ENCODE measurements around the gene PRR11.

DNA sequence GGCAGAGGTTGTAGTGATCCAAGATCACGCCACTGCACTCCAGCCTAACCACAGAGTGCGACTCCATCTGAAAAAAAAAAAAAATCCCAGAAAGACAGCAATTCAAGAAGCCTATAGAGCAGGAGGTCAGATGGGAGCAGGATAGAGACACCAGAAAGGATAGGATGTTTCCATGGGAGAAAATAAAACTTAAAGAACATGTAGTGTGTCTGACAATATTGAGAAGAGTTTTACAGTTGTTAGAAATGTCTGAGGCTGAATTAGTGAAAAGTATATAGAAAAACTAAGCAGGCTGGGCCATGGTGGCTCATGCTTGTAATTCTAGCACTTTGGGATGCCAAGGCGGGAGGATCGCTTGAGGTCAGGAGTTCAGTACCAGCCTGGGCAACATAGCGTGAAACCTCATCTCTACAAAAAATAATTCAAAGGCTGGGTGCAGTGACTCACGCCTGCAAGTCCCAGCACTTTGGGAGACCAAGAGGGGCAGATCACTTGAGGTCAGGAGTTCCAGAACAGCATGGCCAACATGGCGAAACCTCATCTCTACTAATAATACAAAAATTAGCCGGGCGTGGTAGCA is 33.6 kb upstream of the PRR11 start:
- TF ChIP-seq EZH2 (optimal IDR thresholded peaks at IDR 0.05; ENCODE audit: low read depth, low read length), result no peak
- TF ChIP-seq, protein P1, sequence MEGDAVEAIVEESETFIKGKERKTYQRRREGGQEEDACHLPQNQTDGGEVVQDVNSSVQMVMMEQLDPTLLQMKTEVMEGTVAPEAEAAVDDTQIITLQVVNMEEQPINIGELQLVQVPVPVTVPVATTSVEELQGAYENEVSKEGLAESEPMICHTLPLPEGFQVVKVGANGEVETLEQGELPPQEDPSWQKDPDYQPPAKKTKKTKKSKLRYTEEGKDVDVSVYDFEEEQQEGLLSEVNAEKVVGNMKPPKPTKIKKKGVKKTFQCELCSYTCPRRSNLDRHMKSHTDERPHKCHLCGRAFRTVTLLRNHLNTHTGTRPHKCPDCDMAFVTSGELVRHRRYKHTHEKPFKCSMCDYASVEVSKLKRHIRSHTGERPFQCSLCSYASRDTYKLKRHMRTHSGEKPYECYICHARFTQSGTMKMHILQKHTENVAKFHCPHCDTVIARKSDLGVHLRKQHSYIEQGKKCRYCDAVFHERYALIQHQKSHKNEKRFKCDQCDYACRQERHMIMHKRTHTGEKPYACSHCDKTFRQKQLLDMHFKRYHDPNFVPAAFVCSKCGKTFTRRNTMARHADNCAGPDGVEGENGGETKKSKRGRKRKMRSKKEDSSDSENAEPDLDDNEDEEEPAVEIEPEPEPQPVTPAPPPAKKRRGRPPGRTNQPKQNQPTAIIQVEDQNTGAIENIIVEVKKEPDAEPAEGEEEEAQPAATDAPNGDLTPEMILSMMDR (IDR thresholded peaks at IDR 0.05; ENCODE audit: low read length), result no peak
